ENCODE measurements around the gene MYO18B. TPM values are rescaled to one million over a fixed set of nuclear protein-coding genes. Genes with fewer than 3 reads are reported as not detected.

Gene MYO18B
- total and polyA plus RNA-seq, 2 of the 4 experiments (the other 2 are of a cell fraction), result under 0.01 TPM; not detected in 1

GRCh38 chr22:25976356-25976755 is 234.4 kb downstream of the MYO18B start:
- H2BK120ac ChIP-seq (ENCODE audit: low read depth, low read length), result no peak overlapping the region
- TF ChIP-seq POLR2A (IDR thresholded peaks at IDR 0.05; ENCODE audit: low read depth, low read length), result no peak
- TF ChIP-seq NFE2L2 (IDR thresholded peaks at IDR 0.05; ENCODE audit: low read depth, low read length), result no peak
- no peak for TF ChIP-seq RAD21 (IDR thresholded peaks at IDR 0.05; ENCODE audit: low read length)
- no peak for TF ChIP-seq RCOR1 (IDR thresholded peaks at IDR 0.05; ENCODE audit: insufficient replicate concordance, low read length)
- no peak for TF ChIP-seq BHLHE40 (IDR thresholded peaks at IDR 0.05; ENCODE audit: low read depth, low read length)
- no peak for TF ChIP-seq CEBPB (IDR thresholded peaks at IDR 0.05; ENCODE audit: low read depth, low read length)
- no peak for TF ChIP-seq RFX5 (IDR thresholded peaks at IDR 0.05; ENCODE audit: low read depth, low read length)
- no peak for TF ChIP-seq USF2 (IDR thresholded peaks at IDR 0.05; ENCODE audit: low read depth, low read length)
- no peak for TF ChIP-seq ELK1 (IDR thresholded peaks at IDR 0.05; ENCODE audit: borderline replicate concordance, low read depth, low read length)
- no peak for TF ChIP-seq FOS (IDR thresholded peaks at IDR 0.05; ENCODE audit: low read depth, low read length)
- TF ChIP-seq CTCF (conservative IDR thresholded peaks at IDR 0.05; ENCODE audit: low read depth, low read length), result no peak
- no peak for TF ChIP-seq MAZ (IDR thresholded peaks at IDR 0.05; ENCODE audit: borderline replicate concordance, low read depth, low read length)
- no peak for TF ChIP-seq MXI1 (IDR thresholded peaks at IDR 0.05; ENCODE audit: borderline replicate concordance, low read depth, low read length)
- no peak for TF ChIP-seq CHD1 (IDR thresholded peaks at IDR 0.05; ENCODE audit: low read depth, low read length)
- TF ChIP-seq SMC3 (IDR thresholded peaks at IDR 0.05; ENCODE audit: low read depth, low read length), result no peak
- TF ChIP-seq MAFK (IDR thresholded peaks at IDR 0.05; ENCODE audit: low read depth, low read length), result no peak
- no peaks in the 10 kb centered on the region for H3K36me3 ChIP-seq (ENCODE audit: control insufficient read depth, insufficient read depth, low read length)
- no CpG with 5 or more reads among the region's 1 CpG for WGBS, 2 experiments (ENCODE audit: extremely low coverage in 2 of 2, insufficient read length in 1 of 2)
- H4K91ac ChIP-seq (ENCODE audit: insufficient read depth, low read depth, low read length), result no peak overlapping the region
- H2BK20ac ChIP-seq (ENCODE audit: low read depth, low read length), result no peak overlapping the region
- no peak overlapping the region for H3K4me3 ChIP-seq (ENCODE audit: insufficient read depth, low read depth, low read length)
- ChIA-PET POLR2A (ENCODE audit: unreplicated experiment) (no interaction called here), CTCF (no interaction called here)
- DNase-seq, result no peak
- H2BK15ac ChIP-seq (ENCODE audit: low read depth, low read length), result no peak overlapping the region
- no peak overlapping the region for H3K4me2 ChIP-seq (ENCODE audit: low read depth, low read length)
- ATAC-seq (ENCODE audit: low read depth), result no peak
- BruUV-seq (replicated peaks), result no TSS peak
- H3K9me1 ChIP-seq (ENCODE audit: insufficient read depth, low read length), result no peaks in the 10 kb centered on the region
- H2BK5ac ChIP-seq (ENCODE audit: low read depth, low read length, poor library complexity, severe bottlenecking), result no peak overlapping the region
- H3K56ac ChIP-seq (ENCODE audit: extremely low read depth, insufficient read depth, low read length), result no peak overlapping the region
- peaks cover 15% of the 10 kb centered on the region; the same call in 1 of the 2 replicates for H3K9me3 ChIP-seq (ENCODE audit: control insufficient read depth, insufficient read depth, low read length)
- no peak overlapping the region for H2AK5ac ChIP-seq (ENCODE audit: low read depth, low read length)
- H3K18ac ChIP-seq (ENCODE audit: low read depth, low read length), result no peak overlapping the region
- H3K4ac ChIP-seq (ENCODE audit: low read depth, low read length), result no peak overlapping the region
- H2AK9ac ChIP-seq (replicated peaks; ENCODE audit: low read depth, low read length, poor library complexity), result no peak overlapping the region
- intact Hi-C loops (cut with micrococcal nuclease), result no loop called here
- H3K14ac ChIP-seq (replicated peaks; ENCODE audit: low read depth, low read length), result no peak overlapping the region
- no peaks in the 10 kb centered on the region for H3K27me3 ChIP-seq (ENCODE audit: control insufficient read depth, insufficient read depth, low read length)
- dilution Hi-C loops (cut with HindIII; ENCODE audit: low sequenced_read_pairs, unreplicated experiment), result no loop called here
- H3K9ac ChIP-seq (ENCODE audit: low read depth, low read length), result no peak overlapping the region
- no peak overlapping the region for H2AFZ ChIP-seq (replicated peaks; ENCODE audit: low read length, poor library complexity)
- H4K8ac ChIP-seq (ENCODE audit: low read depth in 2 of 2, low read length in 2 of 2), result no peak overlapping the region
- in situ Hi-C loops (cut with MboI; ENCODE audit: low sequenced_read_pairs), result no loop called here
- no peak overlapping the region for H3K27ac ChIP-seq (ENCODE audit: insufficient read depth, low read length)
- H3K23ac ChIP-seq (ENCODE audit: low read depth, low read length), result no peak overlapping the region
- no peaks in the 10 kb centered on the region for H3K79me1 ChIP-seq (ENCODE audit: low read depth in 1 of 2, low read length in 2 of 2)
- no peaks in the 10 kb centered on the region for H3K4me1 ChIP-seq (ENCODE audit: control insufficient read depth, insufficient read depth, low read length)
- no peaks in the 10 kb centered on the region for H4K20me1 ChIP-seq (ENCODE audit: insufficient read depth, low read length)
- no peak overlapping the region for H4K5ac ChIP-seq (ENCODE audit: low read depth, low read length)
